Panc1 (cell line): ENCODE data around the gene EOMES.

ENCODE experiments used
- POLR2AphosphoS5 ChIP-seq: IDR thresholded peaks from 2 replicates; pipeline ENCODE4 v1.6.1; 2012; ENCODE audit warnings: mild to moderate bottlenecking, low read depth, low read length, moderate library complexity
- SIN3A ChIP-seq: IDR thresholded peaks from 2 replicates; pipeline ENCODE4 v1.6.1; 2012; ENCODE audit warnings: low read depth, mild to moderate bottlenecking, low read length, moderate library complexity, borderline replicate concordance; ENCODE audit not compliant: insufficient read depth
- TCF7L2 ChIP-seq: IDR thresholded peaks from 2 replicates; pipeline ENCODE4 v1.6.1; 2011; ENCODE audit warnings: mild to moderate bottlenecking, low read depth, low read length, inconsistent platforms
- TF ChIP-seq, protein P1 (sequence below): fragments of 450-650 bp; IDR thresholded peaks from 2 replicates; pipeline ENCODE4 v1.5.1; 2017; ENCODE audit warnings: mild to moderate bottlenecking
- TF ChIP-seq, protein P2 (sequence below), 2 experiments: IDR thresholded peaks; 2 replicates each; pipeline ENCODE4 v1.6.1; 2011 to 2012; ENCODE audit warnings: low read depth in 2 of 2, control low read depth in 1 of 2, low read length in 1 of 2, mild to moderate bottlenecking in 1 of 2, moderate library complexity in 1 of 2; ENCODE audit not compliant: insufficient read depth in 1 of 2

- TF ChIP-seq, protein P1, sequence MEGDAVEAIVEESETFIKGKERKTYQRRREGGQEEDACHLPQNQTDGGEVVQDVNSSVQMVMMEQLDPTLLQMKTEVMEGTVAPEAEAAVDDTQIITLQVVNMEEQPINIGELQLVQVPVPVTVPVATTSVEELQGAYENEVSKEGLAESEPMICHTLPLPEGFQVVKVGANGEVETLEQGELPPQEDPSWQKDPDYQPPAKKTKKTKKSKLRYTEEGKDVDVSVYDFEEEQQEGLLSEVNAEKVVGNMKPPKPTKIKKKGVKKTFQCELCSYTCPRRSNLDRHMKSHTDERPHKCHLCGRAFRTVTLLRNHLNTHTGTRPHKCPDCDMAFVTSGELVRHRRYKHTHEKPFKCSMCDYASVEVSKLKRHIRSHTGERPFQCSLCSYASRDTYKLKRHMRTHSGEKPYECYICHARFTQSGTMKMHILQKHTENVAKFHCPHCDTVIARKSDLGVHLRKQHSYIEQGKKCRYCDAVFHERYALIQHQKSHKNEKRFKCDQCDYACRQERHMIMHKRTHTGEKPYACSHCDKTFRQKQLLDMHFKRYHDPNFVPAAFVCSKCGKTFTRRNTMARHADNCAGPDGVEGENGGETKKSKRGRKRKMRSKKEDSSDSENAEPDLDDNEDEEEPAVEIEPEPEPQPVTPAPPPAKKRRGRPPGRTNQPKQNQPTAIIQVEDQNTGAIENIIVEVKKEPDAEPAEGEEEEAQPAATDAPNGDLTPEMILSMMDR = no peak
- no peak for TF ChIP-seq POLR2AphosphoS5
- TF ChIP-seq, protein P2, sequence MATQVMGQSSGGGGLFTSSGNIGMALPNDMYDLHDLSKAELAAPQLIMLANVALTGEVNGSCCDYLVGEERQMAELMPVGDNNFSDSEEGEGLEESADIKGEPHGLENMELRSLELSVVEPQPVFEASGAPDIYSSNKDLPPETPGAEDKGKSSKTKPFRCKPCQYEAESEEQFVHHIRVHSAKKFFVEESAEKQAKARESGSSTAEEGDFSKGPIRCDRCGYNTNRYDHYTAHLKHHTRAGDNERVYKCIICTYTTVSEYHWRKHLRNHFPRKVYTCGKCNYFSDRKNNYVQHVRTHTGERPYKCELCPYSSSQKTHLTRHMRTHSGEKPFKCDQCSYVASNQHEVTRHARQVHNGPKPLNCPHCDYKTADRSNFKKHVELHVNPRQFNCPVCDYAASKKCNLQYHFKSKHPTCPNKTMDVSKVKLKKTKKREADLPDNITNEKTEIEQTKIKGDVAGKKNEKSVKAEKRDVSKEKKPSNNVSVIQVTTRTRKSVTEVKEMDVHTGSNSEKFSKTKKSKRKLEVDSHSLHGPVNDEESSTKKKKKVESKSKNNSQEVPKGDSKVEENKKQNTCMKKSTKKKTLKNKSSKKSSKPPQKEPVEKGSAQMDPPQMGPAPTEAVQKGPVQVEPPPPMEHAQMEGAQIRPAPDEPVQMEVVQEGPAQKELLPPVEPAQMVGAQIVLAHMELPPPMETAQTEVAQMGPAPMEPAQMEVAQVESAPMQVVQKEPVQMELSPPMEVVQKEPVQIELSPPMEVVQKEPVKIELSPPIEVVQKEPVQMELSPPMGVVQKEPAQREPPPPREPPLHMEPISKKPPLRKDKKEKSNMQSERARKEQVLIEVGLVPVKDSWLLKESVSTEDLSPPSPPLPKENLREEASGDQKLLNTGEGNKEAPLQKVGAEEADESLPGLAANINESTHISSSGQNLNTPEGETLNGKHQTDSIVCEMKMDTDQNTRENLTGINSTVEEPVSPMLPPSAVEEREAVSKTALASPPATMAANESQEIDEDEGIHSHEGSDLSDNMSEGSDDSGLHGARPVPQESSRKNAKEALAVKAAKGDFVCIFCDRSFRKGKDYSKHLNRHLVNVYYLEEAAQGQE (IDR thresholded peaks at IDR 0.05; ENCODE audit: insufficient read depth in 1 of 2, low read depth in 2 of 2, low read length in 1 of 2) = no peak
- TF ChIP-seq TCF7L2 = no peak
- TF ChIP-seq SIN3A = no peak
These were observed 26.5 kb downstream of the EOMES start for GRCh38 chr3:27695636-27696035.
